ENCODE data around the gene COG5. TPM values are rescaled to one million over a fixed set of nuclear protein-coding genes. Genes with fewer than 3 reads are reported as not detected.

COG5 gene
- total RNA-seq, 1 experiment from 2014 or later = 23.6 TPM

DNA sequence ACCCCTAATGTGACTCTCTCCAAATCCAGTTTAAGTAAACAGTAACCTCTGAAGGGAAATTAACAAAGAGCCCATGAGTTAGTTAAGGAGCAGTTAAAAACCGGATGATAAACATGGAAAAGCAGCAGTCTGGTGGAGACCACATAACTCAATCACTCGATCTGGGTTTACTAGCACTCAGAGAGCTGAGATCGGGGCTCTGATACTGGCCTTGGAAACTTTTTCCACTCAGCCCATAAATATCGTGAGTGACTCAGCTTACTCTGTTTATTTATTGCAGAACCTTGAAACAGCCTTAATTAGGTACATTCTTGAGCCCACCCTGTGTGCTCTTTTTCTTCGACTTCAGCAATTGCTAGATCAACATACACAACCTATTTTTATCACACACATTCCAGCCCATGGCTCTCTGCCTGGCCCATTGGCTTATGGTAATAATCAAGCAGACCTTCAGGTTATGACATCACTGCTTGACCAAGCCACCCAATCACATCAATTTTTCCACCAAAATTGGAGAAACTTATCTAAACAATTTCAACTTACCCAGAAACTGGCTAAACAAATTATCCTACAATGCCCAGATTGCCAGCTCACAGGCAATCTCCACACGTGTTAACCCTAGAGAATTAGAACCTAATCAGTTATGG is 176.0 kb downstream of the COG5 start:
- CTCF ChIA-PET = no interaction called here
- Mint-ChIP-seq H3K36me3 (ENCODE audit: insufficient read depth, unreplicated experiment) (no peaks in the 10 kb centered on the region), H3K27me3 (ENCODE audit: unreplicated experiment) (no peaks in the 10 kb centered on the region), H3K4me3 (ENCODE audit: low read depth, unreplicated experiment) (no peak overlapping the region), H3K9me3 (ENCODE audit: low read depth, unreplicated experiment) (no peaks in the 10 kb centered on the region), H3K27ac (ENCODE audit: unreplicated experiment) (no peak overlapping the region), H3K4me1 (ENCODE audit: low read depth, unreplicated experiment) (no peaks in the 10 kb centered on the region)
- TF ChIP-seq, protein P1, sequence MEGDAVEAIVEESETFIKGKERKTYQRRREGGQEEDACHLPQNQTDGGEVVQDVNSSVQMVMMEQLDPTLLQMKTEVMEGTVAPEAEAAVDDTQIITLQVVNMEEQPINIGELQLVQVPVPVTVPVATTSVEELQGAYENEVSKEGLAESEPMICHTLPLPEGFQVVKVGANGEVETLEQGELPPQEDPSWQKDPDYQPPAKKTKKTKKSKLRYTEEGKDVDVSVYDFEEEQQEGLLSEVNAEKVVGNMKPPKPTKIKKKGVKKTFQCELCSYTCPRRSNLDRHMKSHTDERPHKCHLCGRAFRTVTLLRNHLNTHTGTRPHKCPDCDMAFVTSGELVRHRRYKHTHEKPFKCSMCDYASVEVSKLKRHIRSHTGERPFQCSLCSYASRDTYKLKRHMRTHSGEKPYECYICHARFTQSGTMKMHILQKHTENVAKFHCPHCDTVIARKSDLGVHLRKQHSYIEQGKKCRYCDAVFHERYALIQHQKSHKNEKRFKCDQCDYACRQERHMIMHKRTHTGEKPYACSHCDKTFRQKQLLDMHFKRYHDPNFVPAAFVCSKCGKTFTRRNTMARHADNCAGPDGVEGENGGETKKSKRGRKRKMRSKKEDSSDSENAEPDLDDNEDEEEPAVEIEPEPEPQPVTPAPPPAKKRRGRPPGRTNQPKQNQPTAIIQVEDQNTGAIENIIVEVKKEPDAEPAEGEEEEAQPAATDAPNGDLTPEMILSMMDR (IDR thresholded peaks at IDR 0.05; ENCODE audit: unreplicated experiment) = no peak
- no TSS peak for BruUV-seq (replicated peaks)
- intact Hi-C loops (cut with micrococcal nuclease; ENCODE audit: unreplicated experiment) = no loop called here
- no peak for DNase-seq

DNA sequence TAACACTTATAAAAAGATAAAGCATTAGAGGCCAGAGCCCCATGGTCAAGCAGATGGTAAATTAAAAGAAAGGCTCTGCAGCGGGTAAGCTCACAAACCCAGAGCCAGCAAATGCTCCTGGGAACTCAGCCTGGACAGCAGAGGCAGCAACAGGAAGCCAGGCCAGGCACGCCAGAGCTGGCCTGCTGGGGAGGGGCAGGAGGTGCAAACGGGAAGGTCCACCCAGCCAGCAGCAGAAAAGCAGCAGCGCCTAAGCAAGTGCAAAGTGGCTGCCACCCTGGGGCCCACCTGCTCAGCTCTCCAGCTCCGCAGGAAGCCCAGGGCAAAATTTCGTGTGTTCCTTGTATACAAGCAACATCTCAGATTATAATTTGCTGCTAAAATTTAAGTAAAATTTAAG is 176.6 kb downstream of the COG5 start:
- Mint-ChIP-seq H3K27me3 (ENCODE audit: unreplicated experiment) (no peaks in the 10 kb centered on the region), H3K4me3 (ENCODE audit: low read depth, unreplicated experiment) (no peak overlapping the region), H3K27ac (ENCODE audit: unreplicated experiment) (no peak overlapping the region), H3K4me1 (ENCODE audit: low read depth, unreplicated experiment) (no peaks in the 10 kb centered on the region), H3K9me3 (ENCODE audit: low read depth, unreplicated experiment) (no peaks in the 10 kb centered on the region), H3K36me3 (ENCODE audit: insufficient read depth, unreplicated experiment) (no peaks in the 10 kb centered on the region)
- TF ChIP-seq, protein P1 (IDR thresholded peaks at IDR 0.05; ENCODE audit: unreplicated experiment) = no peak
- no peak for DNase-seq
- intact Hi-C loops (cut with micrococcal nuclease; ENCODE audit: unreplicated experiment) = no loop called here
- no TSS peak for BruUV-seq (replicated peaks)
- CTCF ChIA-PET = no interaction called here

- no peak overlapping the region for H3K4me3 Mint-ChIP-seq (ENCODE audit: low read depth, unreplicated experiment)
- no peaks in the 10 kb centered on the region for H3K36me3 Mint-ChIP-seq (ENCODE audit: insufficient read depth, unreplicated experiment)
- intact Hi-C loops (cut with micrococcal nuclease; ENCODE audit: unreplicated experiment) = no loop called here
- no peak overlapping the region for H3K27ac Mint-ChIP-seq (ENCODE audit: unreplicated experiment)
- H3K27me3 Mint-ChIP-seq (ENCODE audit: unreplicated experiment) = no peaks in the 10 kb centered on the region
- H3K9me3 Mint-ChIP-seq (ENCODE audit: low read depth, unreplicated experiment) = no peaks in the 10 kb centered on the region
- CTCF ChIA-PET = no interaction called here
- H3K4me1 Mint-ChIP-seq (ENCODE audit: low read depth, unreplicated experiment) = no peaks in the 10 kb centered on the region
- BruUV-seq (replicated peaks) = no TSS peak
- no peak for DNase-seq
- TF ChIP-seq, protein P1 (IDR thresholded peaks at IDR 0.05; ENCODE audit: unreplicated experiment) = no peak
Observed at GRCh38 chr7:107386548-107387102, 177.1 kb downstream of the COG5 start.

DNA sequence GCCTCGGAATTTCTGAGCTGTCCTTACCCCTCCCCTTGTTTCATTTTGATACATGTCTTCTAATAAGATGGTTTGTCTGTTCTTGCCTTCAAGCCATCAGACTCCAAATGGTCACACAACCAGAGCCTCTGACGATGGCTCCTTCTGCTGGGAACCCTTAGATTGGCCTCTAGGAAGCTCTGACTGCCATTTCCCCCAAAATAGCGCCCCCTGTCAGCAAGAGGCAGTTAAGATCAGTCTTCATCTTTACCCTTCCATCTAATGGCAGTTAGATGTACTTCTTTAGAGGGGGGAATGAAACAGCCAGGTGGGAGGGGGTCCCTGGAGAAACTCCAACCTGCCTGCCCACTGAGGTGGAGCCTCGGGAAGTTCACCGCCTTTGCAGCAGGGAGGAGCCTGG is 179.7 kb downstream of the COG5 start:
- intact Hi-C loops (cut with micrococcal nuclease; ENCODE audit: unreplicated experiment) = no loop called here
- Mint-ChIP-seq H3K9me3 (ENCODE audit: low read depth, unreplicated experiment) (no peaks in the 10 kb centered on the region), H3K4me3 (ENCODE audit: low read depth, unreplicated experiment) (no peak overlapping the region), H3K4me1 (ENCODE audit: low read depth, unreplicated experiment) (no peaks in the 10 kb centered on the region), H3K36me3 (ENCODE audit: insufficient read depth, unreplicated experiment) (no peaks in the 10 kb centered on the region), H3K27ac (ENCODE audit: unreplicated experiment) (no peak overlapping the region), H3K27me3 (ENCODE audit: unreplicated experiment) (no peaks in the 10 kb centered on the region)
- DNase-seq = no peak
- CTCF ChIA-PET = no interaction called here
- TF ChIP-seq, protein P1 (IDR thresholded peaks at IDR 0.05; ENCODE audit: unreplicated experiment) = no peak
- no TSS peak for BruUV-seq (replicated peaks)

All from Calu3 (cell line).